GM20431 (cell line): ENCODE results near the gene CACUL1.
"Not testable (repeated sequence)": the region's sequence is repeated elsewhere in the genome, so short reads cannot be mapped to it uniquely, and the experiment has no call there.

Experiments
- in situ Hi-C: fragments of 300-500 bp; cut with MseI, MboI; formaldehyde crosslinking; loops from one replicate; pipeline ENCODE4 v1.15.0; 2020; ENCODE audit warnings: low sequenced_read_pairs; ENCODE audit not compliant: unreplicated experiment

Gene CACUL1

GRCh38 chr10:118698421-118698820, 56.3 kb downstream of the CACUL1 start:
- in situ Hi-C loops = no loop called here

- in situ Hi-C loops = no loop called here
These were observed 59.9 kb downstream of the CACUL1 start for GRCh38 chr10:118694848-118695247.

GRCh38 chr10:118692872-118693271, 61.9 kb downstream of the CACUL1 start:
- in situ Hi-C loops = no loop called here

- in situ Hi-C loops = no loop called here
These were observed 65.5 kb downstream of the CACUL1 start for GRCh38 chr10:118689070-118689858.

GRCh38 chr10:118687472-118687871, 67.3 kb downstream of the CACUL1 start:
- in situ Hi-C loops = no loop called here

- in situ Hi-C loops = no loop called here
These were observed 72.2 kb downstream of the CACUL1 start for GRCh38 chr10:118682533-118682932.

- in situ Hi-C loops = no loop called here
These were observed 74.6 kb downstream of the CACUL1 start for GRCh38 chr10:118680197-118680596.

- in situ Hi-C loops = no loop called here
These were observed 80.4 kb downstream of the CACUL1 start for GRCh38 chr10:118674226-118674919.

GRCh38 chr10:118672766-118673715, 81.7 kb downstream of the CACUL1 start:
- in situ Hi-C loops = no loop called here

GRCh38 chr10:118672153-118672552, 82.6 kb downstream of the CACUL1 start:
- in situ Hi-C loops = no loop called here

GRCh38 chr10:118671221-118671620, 83.5 kb downstream of the CACUL1 start:
- in situ Hi-C loops = not testable (repeated sequence)

- in situ Hi-C loops = no loop called here
These were observed 84.2 kb downstream of the CACUL1 start for GRCh38 chr10:118670472-118671124.

GRCh38 chr10:118669835-118670234, 84.9 kb downstream of the CACUL1 start:
- in situ Hi-C loops = no loop called here

GRCh38 chr10:118669020-118669791, 85.6 kb downstream of the CACUL1 start:
- in situ Hi-C loops = no loop called here

GRCh38 chr10:118668228-118668952, 86.4 kb downstream of the CACUL1 start:
- in situ Hi-C loops = no loop called here

- in situ Hi-C loops = no loop called here
These were observed 87.0 kb downstream of the CACUL1 start for GRCh38 chr10:118667732-118668131.

- in situ Hi-C loops = no loop called here
These were observed 88.4 kb downstream of the CACUL1 start for GRCh38 chr10:118666350-118666749.

GRCh38 chr10:118664321-118664720, 90.4 kb downstream of the CACUL1 start:
- in situ Hi-C loops = no loop called here

- in situ Hi-C loops = no loop called here
These were observed 91.6 kb downstream of the CACUL1 start for GRCh38 chr10:118663176-118663575.
